SK-N-SH (cell line): Measurements from ENCODE around the gene KCNAB1. TPM values are rescaled to one million over a fixed set of nuclear protein-coding genes. Genes with fewer than 3 reads are reported as not detected.

Experiments
- CTCF ChIA-PET: fragments of 300-600, 350-600 bp; formaldehyde crosslinking; extraction: SDS; loops from one replicate; lab custom pipeline; 2021; lab: Yijun Ruan, JAX
- POLR2A ChIA-PET: fragments of 350-600 bp; sonication (Branson Sonifier 250); formaldehyde crosslinking; extraction: SDS; loops from one replicate; lab custom pipeline; 2020; ENCODE audit warnings: antibody characterized with exemption, inconsistent platforms; lab: Yijun Ruan, JAX
- DNase-seq: peaks from one replicate; pipeline ENCODE4 v3.0.0; 2012
- H2AFZ ChIP-seq: fragments of 200-600 bp; sonication (generic); 2 replicates; pipeline ENCODE4 v1.8.1; 2016; ENCODE audit warnings: antibody characterized with exemption, mild to moderate bottlenecking, low read depth
- H3F3A ChIP-seq: fragments of 200-600 bp; sonication (generic); replicated peaks from 2 replicates; pipeline ENCODE3; 2016; ENCODE audit warnings: antibody characterized with exemption, mild to moderate bottlenecking; ENCODE audit not compliant: insufficient read depth
- H3K27ac ChIP-seq, 2 experiments: fragments of 200-500 bp in 1 of 2; fragments of 200-600 bp in 1 of 2; sonication (Bioruptor generic) in 1 of 2; sonication (generic), shearing (Covaris generic) in 1 of 2; 2 replicates each; pipeline versions ENCODE4 v1.5.1 to v1.6.1; 2014 to 2016; ENCODE audit warnings: low read depth in 2 of 2, inconsistent platforms in 1 of 2, low read length in 1 of 2, mild to moderate bottlenecking in 1 of 2, mixed read lengths in 1 of 2
- H3K27me3 ChIP-seq: fragments of 200-600 bp; sonication (generic), shearing (Covaris generic); 2 replicates; pipeline ENCODE4 v1.6.1; 2016; ENCODE audit warnings: mixed run types; ENCODE audit not compliant: insufficient read depth
- H3K36me3 ChIP-seq, 2 experiments: fragments of 200-500 bp in 1 of 2; fragments of 200-600 bp in 1 of 2; sonication (Bioruptor generic) in 1 of 2; sonication (generic) in 1 of 2; replicated peaks in 1 of 2; 2 replicates each; pipeline versions ENCODE3 to v1.5.1; 2014 to 2016; ENCODE audit warnings: low read length in 1 of 2, mild to moderate bottlenecking in 1 of 2; ENCODE audit not compliant: insufficient read depth in 2 of 2, control insufficient read depth in 1 of 2
- H3K4me1 ChIP-seq, 2 experiments: fragments of 200-500 bp in 1 of 2; fragments of 200-600 bp in 1 of 2; sonication (Bioruptor generic) in 1 of 2; sonication (generic), shearing (Covaris generic) in 1 of 2; 2 replicates each; pipeline versions ENCODE4 v1.5.1 to v1.6.1; 2014 to 2016; ENCODE audit warnings: low read depth in 1 of 2, low read length in 1 of 2, mixed run types in 1 of 2; ENCODE audit not compliant: insufficient read depth in 2 of 2, control insufficient read depth in 1 of 2
- H3K4me2 ChIP-seq: fragments of 200-600 bp; sonication (generic), shearing (Covaris generic); 2 replicates; pipeline ENCODE4 v1.6.1; 2017; ENCODE audit warnings: mixed run types
- H3K4me3 ChIP-seq, 2 experiments: fragments of 200-500 bp in 1 of 2; fragments of 200-600 bp in 1 of 2; sonication (Bioruptor generic) in 1 of 2; sonication (generic), shearing (Covaris generic) in 1 of 2; 2 replicates each; pipeline versions ENCODE4 v1.5.1 to v1.8.1; 2014 to 2016; ENCODE audit warnings: low read depth in 2 of 2, inconsistent platforms in 1 of 2, low read length in 1 of 2, mild to moderate bottlenecking in 1 of 2, mixed read lengths in 1 of 2, moderate library complexity in 1 of 2
- H3K79me2 ChIP-seq: fragments of 200-600 bp; sonication (generic); 2 replicates; pipeline ENCODE4 v1.8.1; 2017; ENCODE audit warnings: mild to moderate bottlenecking; ENCODE audit not compliant: insufficient read depth
- H3K9ac ChIP-seq: fragments of 200-600 bp; sonication (generic); 2 replicates; pipeline ENCODE4 v1.6.1; 2017; ENCODE audit warnings: mixed run types
- H3K9me2 ChIP-seq: fragments of 200-600 bp; sonication (generic); 2 replicates; pipeline ENCODE4 v1.6.1; 2017; ENCODE audit warnings: mixed run types
- H3K9me3 ChIP-seq: fragments of 200-600 bp; sonication (generic); 2 replicates; pipeline ENCODE4 v1.6.1; 2017; ENCODE audit warnings: mixed run types, mild to moderate bottlenecking, moderate library complexity
- H4K20me1 ChIP-seq: fragments of 200-600 bp; sonication (generic); 2 replicates; pipeline ENCODE4 v1.6.1; 2017; ENCODE audit warnings: mild to moderate bottlenecking, mixed run types; ENCODE audit not compliant: insufficient read depth
- CHD2 ChIP-seq: fragments of 150-350 bp; IDR thresholded peaks from 2 replicates; pipeline ENCODE4 v1.6.1; 2018; ENCODE audit warnings: low read length; ENCODE audit not compliant: partially characterized antibody
- ELF1 ChIP-seq: IDR thresholded peaks from 2 replicates; pipeline ENCODE4 v1.4.0; 2012
- EP300 ChIP-seq, 2 experiments: IDR thresholded peaks; 2 replicates each; pipeline versions ENCODE4 v1.4.0 to v1.6.1; 2012; ENCODE audit warnings: borderline replicate concordance in 1 of 2, low read depth in 1 of 2, low read length in 1 of 2
- EZH2phosphoT487 ChIP-seq: fragments of 200-600 bp; sonication (generic); IDR thresholded peaks from 2 replicates; pipeline ENCODE4 v1.6.1; 2017; ENCODE audit warnings: low read depth, mixed run types, mild to moderate bottlenecking, antibody characterized with exemption, moderate library complexity, borderline replicate concordance
- FOXJ3 ChIP-seq: sonication (generic); formaldehyde crosslinking; IDR thresholded peaks from 2 replicates; pipeline ENCODE4 v1.5.1; 2020; ENCODE audit warnings: mild to moderate bottlenecking, missing genetic modification reagents
- FOXM1 ChIP-seq: IDR thresholded peaks from 2 replicates; pipeline ENCODE4 v1.4.0; 2012; ENCODE audit warnings: low read depth, mild to moderate bottlenecking
- GABPA ChIP-seq: IDR thresholded peaks from 2 replicates; pipeline ENCODE4 v1.4.0; 2012; ENCODE audit warnings: low read depth, mild to moderate bottlenecking
- GATA2 ChIP-seq: sonication (generic); formaldehyde crosslinking; IDR thresholded peaks from 2 replicates; pipeline ENCODE4 v1.5.0; 2020; ENCODE audit warnings: mild to moderate bottlenecking, missing genetic modification reagents
- IRF3 ChIP-seq: fragments of 150-350 bp; IDR thresholded peaks from 2 replicates; pipeline ENCODE4 v1.6.1; 2016; ENCODE audit warnings: mild to moderate bottlenecking, low read depth, low read length
- JUND ChIP-seq: IDR thresholded peaks from 2 replicates; pipeline ENCODE4 v1.4.0; 2012
- MAX ChIP-seq: IDR thresholded peaks from 2 replicates; pipeline ENCODE4 v1.4.0; 2012; ENCODE audit warnings: low read depth
- MEF2A ChIP-seq: IDR thresholded peaks from 2 replicates; pipeline ENCODE4 v1.4.0; 2012; ENCODE audit warnings: low read depth, borderline replicate concordance
- MXI1 ChIP-seq: IDR thresholded peaks from 2 replicates; pipeline ENCODE4 v1.6.1; 2012; ENCODE audit warnings: mild to moderate bottlenecking, low read depth, low read length, improper control_type of control experiment
- NFIC ChIP-seq: IDR thresholded peaks from 2 replicates; pipeline ENCODE4 v1.4.0; 2012; ENCODE audit warnings: borderline replicate concordance
- NRF1 ChIP-seq: IDR thresholded peaks from 2 replicates; pipeline ENCODE4 v1.6.1; 2012; ENCODE audit warnings: low read depth, mild to moderate bottlenecking, low read length
- PBX3 ChIP-seq: IDR thresholded peaks from 2 replicates; pipeline ENCODE4; 2012
- POLR2AphosphoS5 ChIP-seq: IDR thresholded peaks from 2 replicates; pipeline ENCODE4 v1.6.1; 2012; ENCODE audit warnings: low read depth, low read length
- RAD21 ChIP-seq: IDR thresholded peaks from 2 replicates; pipeline ENCODE4 v1.6.1; 2012; ENCODE audit warnings: mild to moderate bottlenecking, low read length
- RCOR1 ChIP-seq: fragments of 150-350 bp; IDR thresholded peaks from 2 replicates; pipeline ENCODE4 v1.6.1; 2017; ENCODE audit warnings: antibody characterized with exemption, low read length
- RFX5 ChIP-seq: IDR thresholded peaks from 2 replicates; pipeline ENCODE4 v1.6.1; 2012; ENCODE audit warnings: mild to moderate bottlenecking, improper control_type of control experiment, low read length
- RXRA ChIP-seq: IDR thresholded peaks from 2 replicates; pipeline ENCODE4 v1.4.0; 2012; ENCODE audit warnings: low read depth, mild to moderate bottlenecking, borderline replicate concordance
- SIN3A ChIP-seq: IDR thresholded peaks from 2 replicates; pipeline ENCODE4 v1.6.1; 2012; ENCODE audit warnings: low read depth, mild to moderate bottlenecking, low read length, moderate library complexity, borderline replicate concordance
- SMC3 ChIP-seq: IDR thresholded peaks from 2 replicates; pipeline ENCODE4 v1.6.1; 2012; ENCODE audit warnings: low read depth, low read length, improper control_type of control experiment
- TAF1 ChIP-seq: IDR thresholded peaks from 2 replicates; pipeline ENCODE4 v1.6.1; 2012; ENCODE audit warnings: low read depth, mild to moderate bottlenecking, low read length, moderate library complexity, borderline replicate concordance
- TCF12 ChIP-seq: IDR thresholded peaks from 2 replicates; pipeline ENCODE4 v1.4.0; 2012
- TEAD4 ChIP-seq: IDR thresholded peaks from 2 replicates; pipeline ENCODE4 v1.4.0; 2012; ENCODE audit warnings: mild to moderate bottlenecking, borderline replicate concordance; ENCODE audit not compliant: insufficient read depth
- USF2 ChIP-seq: fragments of 150-350 bp; IDR thresholded peaks from 2 replicates; pipeline ENCODE4 v1.6.1; 2017; ENCODE audit warnings: antibody characterized with exemption, low read length, low read depth, borderline replicate concordance
- YY1 ChIP-seq: IDR thresholded peaks from 2 replicates; pipeline ENCODE4 v1.4.0; 2012; ENCODE audit warnings: low read depth, mild to moderate bottlenecking
- ZBTB33 ChIP-seq: IDR thresholded peaks from 2 replicates; pipeline ENCODE4 v1.4.0; 2012; ENCODE audit warnings: low read depth, borderline replicate concordance
- WGBS: methylation state at CpG from one replicate; pipeline ENCODE4 v1.1.6; 2017; ENCODE audit warnings: low lambda C conversion rate; 5-methylcytosine and 5-hydroxymethylcytosine counted together
- polyA plus RNA-seq, 3 experiments: library from polyadenylated mRNA; depleted of rRNA; stranded (reverse); fragments of >200 nt; gene quantifications; 2 replicates each; pipeline ENCODE4 v1.2.3, GENCODE V29; 2012

Gene KCNAB1
- polyA plus RNA-seq, 1 of the 3 experiments (the other 2 are of a cell fraction) = 82.1 TPM

- Histone ChIP-seq H4K20me1 (no peaks in the 10 kb centered on the region), H3K36me3 (peaks cover 22 to 27% of the 10 kb centered on the region in 2 experiments), H3F3A (peaks cover 30% of the 10 kb centered on the region), H3K4me2 (peak within 1 kb of the TSS; percentile 78), H2AFZ (peak within 1 kb of the TSS; percentile 97), H3K4me3 (peak within 1 kb of the TSS; percentile 92 to 94), H3K9me3 (no peaks in the 10 kb centered on the region), H3K27me3 (no peaks in the 10 kb centered on the region), H3K4me1 (peaks cover 25 to 31% of the 10 kb centered on the region in 2 experiments), H3K27ac (peak within 1 kb of the TSS; percentile 89 to 94), H3K9ac (peak within 1 kb of the TSS; percentile 96), H3K9me2 (no peaks in the 10 kb centered on the region), H3K79me2 (peaks cover 49% of the 10 kb centered on the region)
- WGBS = 3% methylated on average over 36 of the region's 60 CpGs
- ChIA-PET CTCF (interaction anchor here (0.6 to 2.5 kb wide), 15 partner anchors 9 to 582 kb away, joined by 3 to 19 read pairs (median 4); partner anchors contain the start of gene TIPARP), POLR2A (interaction anchor here (0.7 to 2.1 kb wide), 2 partner anchors 11 to 534 kb away, joined by 3 to 16 read pairs; no protein-coding TSS in a partner anchor)
- peak; percentile 92 for DNase-seq
- TF ChIP-seq SMC3 (no peak; the same call in 1 of the 2 replicates), SIN3A (no peak; the same call in none of the 2 replicates), FOXM1 (no peak), EZH2phosphoT487 (no peak), MXI1 (peak; percentile 78; the same call in 1 of the 2 replicates), ELF1 (peak; percentile 100), USF2 (peak; percentile 90), PBX3 (peak; percentile 64), NFIC (no peak), JUND (0 out of 2 replicates have a peak, but pooled peaks have one; percentile 12), TAF1 (peak; percentile 89), GATA2 (CRISPR knock-in tag) (no peak), RXRA (no peak), YY1 (peak; percentile 89), RAD21 (no peak), FOXJ3 (peak; percentile 52; the same call in 1 of the 2 replicates), GABPA (peak; percentile 85), NRF1 (no peak), RCOR1 (peak; percentile 38; the same call in 1 of the 2 replicates), MEF2A (no peak), ZBTB33 (no peak), POLR2AphosphoS5 (peak; percentile 95), MAX (peak; percentile 30; the same call in 1 of the 2 replicates), TEAD4 (peak; percentile 77; the same call in 1 of the 2 replicates), TCF12 (peak; percentile 43; the same call in 1 of the 2 replicates), CHD2 (peak; percentile 91), EP300 (IDR thresholded peaks at IDR 0.05; ENCODE audit: borderline replicate concordance in 1 of 2, low read depth in 1 of 2, low read length in 1 of 2) (peak in 1 of 2 experiments; percentile 27; a peak in 1 of 4 replicates), IRF3 (peak; percentile 78), RFX5 (peak; percentile 41; the same call in 1 of the 2 replicates)
Observed at GRCh38 chr3:156554842-156555687, 434.7 kb downstream of the KCNAB1 start, which contains the start of gene SSR3. SSR3 (minus strand) TSS chr3:156555117; CDS start chr3:156555089, 28 bp downstream.
